Right lobe of liver (tissue), 6 donors: Measurements from ENCODE around the gene UNC80. TPM values are rescaled to one million over a fixed set of nuclear protein-coding genes. Genes with fewer than 3 reads are reported as not detected.

Experiments used
- ATAC-seq, 4 donors: fragments of 200-7000 bp; cut with Tn5 transposase; one replicate each; pipeline ENCODE4 v1.9.1; 2020; ENCODE audit warnings: mild to moderate bottlenecking in 4 of 4, moderate library complexity in 4 of 4
- DNase-seq, 3 donors: peaks; one replicate each; pipeline ENCODE4 v3.0.0-alpha.2; 2020
- H3K27ac ChIP-seq, 3 donors: fragments of 200-600 bp; one replicate each; pipeline ENCODE4 v1.8.0; 2022
- H3K27me3 ChIP-seq, 2 donors: fragments of 200-600 bp; one replicate each; pipeline ENCODE4 v1.8.0; 2022
- H3K36me3 ChIP-seq, 4 donors: fragments of 200-600 bp; sonication (generic) in 1 of 4; one replicate each; pipeline versions ENCODE4 v1.5.1 to v1.8.0; 2017 to 2022; ENCODE audit warnings: control low read depth in 1 of 4
- H3K4me1 ChIP-seq, 4 donors: fragments of 200-600 bp; sonication (generic) in 1 of 4; one replicate each; pipeline versions ENCODE4 v1.5.1 to v1.8.0; 2017 to 2022; ENCODE audit warnings: control low read depth in 1 of 4
- H3K4me3 ChIP-seq, 3 donors: fragments of 200-600 bp; one replicate each; pipeline ENCODE4 v1.8.0; 2022
- H3K9me3 ChIP-seq, 4 donors: fragments of 200-600 bp; sonication (generic) in 1 of 4; one replicate each; pipeline versions ENCODE4 v1.5.1 to v1.8.0; 2017 to 2022; ENCODE audit warnings: control low read depth in 1 of 4
- CTCF ChIP-seq, 4 donors: fragments of 200-600 bp in 3 of 4; fragments of 450-650 bp in 1 of 4; IDR thresholded peaks; one replicate each; pipeline versions ENCODE4 v1.5.1 to v1.8.0; 2016 to 2022; ENCODE audit warnings: antibody characterized with exemption in 4 of 4, mild to moderate bottlenecking in 2 of 4
- POLR2A ChIP-seq: fragments of 450-650 bp; IDR thresholded peaks from one replicate; pipeline ENCODE4 v1.6.1; 2017; ENCODE audit warnings: antibody characterized with exemption, mild to moderate bottlenecking
- WGBS: methylation state at CpG from one replicate; pipeline ENCODE4 v1.1.6; 2018; ENCODE audit warnings: low coverage, low lambda C conversion rate; ENCODE audit not compliant: insufficient coverage; ENCODE audit errors: missing lambda C conversion rate; 5-methylcytosine and 5-hydroxymethylcytosine counted together
- intact Hi-C, 2 donors: fragments of 100-400 bp; cut with DNase I; formaldehyde crosslinking; loops; one replicate each; pipeline versions ENCODE4 v1.11.2 to v1.14.1; 2022
- total RNA-seq, 6 experiments: library from RNA; depleted of rRNA in 2 of 6; stranded (reverse); fragments of >200 nt in 2 of 6; fragmentation: NEBNext Ultra II Directional in 3 of 6; extraction: Animal tissue kit (Norgen Biotek cat#: 25700) in 3 of 6; gene quantifications; one replicate each; pipeline versions ENCODE4 v1.1.0 to v1.2.4, GENCODE V29; 2016 to 2023
- donor health status: DM: no; HTN: yes; CAD: no.
- donor health status: DM: no; HTN: no; CAD: no.
- donor health status: DM: no; HTN: no; CAD: no.
- donor health status: DM: no; HTN: yes; CAD: no.
- donor health status: DM: no; HTN: yes; CAD: no.

UNC80 gene
- total RNA-seq, 6 experiments from 2014 or later = 0.19 TPM; not detected in 5

DNA sequence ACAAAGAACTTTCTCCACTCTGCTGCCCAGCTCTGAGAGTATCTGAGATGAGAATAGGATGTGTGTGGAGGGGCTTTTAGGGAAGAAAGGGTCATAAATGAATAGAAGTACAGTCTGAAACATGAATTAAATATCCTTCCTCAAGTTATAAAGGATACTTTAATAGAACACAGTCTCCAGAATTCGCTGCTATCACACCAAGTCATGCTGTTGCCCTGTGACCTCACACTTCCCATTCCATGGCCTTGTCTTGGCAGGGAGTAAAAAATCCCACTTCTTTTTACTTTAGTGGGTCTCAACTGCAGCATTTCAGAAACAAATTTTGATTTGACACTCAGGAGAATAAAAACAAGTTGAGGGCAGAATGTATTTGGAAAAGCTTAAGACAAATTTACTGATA, 227.0 kb downstream of the UNC80 start:
- no peak for DNase-seq
- no peaks in the 10 kb centered on the region for H3K36me3 ChIP-seq

GRCh38 chr2:210000464-210001324, 229.1 kb downstream of the UNC80 start:
- no peak overlapping the region for H3K4me3 ChIP-seq
- intact Hi-C loops = no loop called here
- H3K36me3 ChIP-seq = no peaks in the 10 kb centered on the region
- DNase-seq (peak in 2 of 3 donors; percentile 25 to 55), ATAC-seq (no peak)
- no peak overlapping the region for H3K27ac ChIP-seq
- H3K27me3 ChIP-seq = no peaks in the 10 kb centered on the region
- H3K9me3 ChIP-seq = no peaks in the 10 kb centered on the region
- H3K4me1 ChIP-seq = peaks cover 0 to 18% (median 1%) of the 10 kb centered on the region in 4 donors
- TF ChIP-seq POLR2A = no peak
- no peak for TF ChIP-seq CTCF (IDR thresholded peaks at IDR 0.05)
- WGBS = 94% methylated on average over 9 of the region's 32 CpGs

More for the DNA sequence above, 227.0 kb downstream of the UNC80 start:
- H3K27me3 ChIP-seq = no peaks in the 10 kb centered on the region
- H3K9me3 ChIP-seq = no peaks in the 10 kb centered on the region
- H3K4me1 ChIP-seq = peaks cover 0 to 11% (median 0%) of the 10 kb centered on the region in 4 donors
- 60% methylated on average over 1 of the region's 1 CpG for WGBS
- H3K27ac ChIP-seq = no peak overlapping the region
- TF ChIP-seq CTCF (IDR thresholded peaks at IDR 0.05) = no peak
- TF ChIP-seq POLR2A = no peak
- H3K4me3 ChIP-seq = no peak overlapping the region
- intact Hi-C loops = no loop called here
- no peak for ATAC-seq

GRCh38 chr2:210002158-210003157, 230.8 kb downstream of the UNC80 start, which contains the start of gene RPE:
Gene RPE, plus strand, starts transcription at chr2:210002638. Its CDS starts 24 bp downstream, at chr2:210002662.
- peak; percentile 97 to 98 (median 97) for DNase-seq
- H3K9me3 ChIP-seq = no peaks in the 10 kb centered on the region
- intact Hi-C loops = no loop called here
- H3K4me1 ChIP-seq = peaks cover 0 to 22% (median 1%) of the 10 kb centered on the region in 4 donors
- H3K27me3 ChIP-seq = no peaks in the 10 kb centered on the region
- TF ChIP-seq POLR2A (peak; percentile 43), CTCF (IDR thresholded peaks at IDR 0.05) (peak in 1 of 4 donors; percentile 3)
- ATAC-seq = peak; percentile 100
- peak within 1 kb of the TSS; percentile 35 to 66 (median 44) for H3K27ac ChIP-seq
- 0% methylated on average over 7 of the region's 58 CpGs for WGBS
- H3K36me3 ChIP-seq = no peaks in the 10 kb centered on the region
- H3K4me3 ChIP-seq = peak within 1 kb of the TSS; percentile 87 to 96 (median 90)

- H3K27ac ChIP-seq = peak overlapping the region in 1 of 3 donors; percentile 35
- intact Hi-C loops = no loop called here
Measured at GRCh38 chr2:210003359-210003758, 231.7 kb downstream of the UNC80 start.

More at GRCh38 chr2:210003359-210003758, 231.7 kb downstream of the UNC80 start:
- no peaks in the 10 kb centered on the region for H3K27me3 ChIP-seq
- peak overlapping the region; percentile 87 to 96 (median 90) for H3K4me3 ChIP-seq
- ATAC-seq (no peak), DNase-seq (no peak)
- H3K36me3 ChIP-seq = no peaks in the 10 kb centered on the region
- 23% methylated on average over 2 of the region's 2 CpGs for WGBS
- H3K4me1 ChIP-seq = peaks cover 0 to 22% (median 1%) of the 10 kb centered on the region in 4 donors
- H3K9me3 ChIP-seq = no peaks in the 10 kb centered on the region
- no peak for TF ChIP-seq CTCF (IDR thresholded peaks at IDR 0.05)
